Measurements from ENCODE around the gene AMELX.

The AMELX gene

DNA sequence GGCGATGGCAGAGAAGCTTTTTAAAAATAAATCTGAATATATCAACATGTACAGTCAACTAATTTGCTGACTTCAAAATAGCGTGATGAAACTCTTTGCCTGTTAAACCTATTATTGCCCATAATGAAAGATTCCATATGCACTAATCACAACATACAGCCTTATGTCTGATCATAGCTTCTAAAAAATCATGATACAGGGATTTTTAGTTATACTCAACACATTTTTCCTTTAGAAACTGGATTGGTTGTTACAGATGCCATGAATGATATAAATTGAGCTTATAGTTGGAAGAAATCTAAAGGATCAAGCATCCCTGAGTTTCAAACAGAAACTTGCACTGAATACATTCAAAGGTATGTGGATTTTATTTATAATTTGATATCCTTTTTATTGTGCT is at the start of gene AMELX:
Gene AMELX (plus strand): TSS at position 301 of the 400 bp plus-strand sequence. CDS start 1,376 bp downstream, outside the sequence.
- no peak for DNase-seq

DNA sequence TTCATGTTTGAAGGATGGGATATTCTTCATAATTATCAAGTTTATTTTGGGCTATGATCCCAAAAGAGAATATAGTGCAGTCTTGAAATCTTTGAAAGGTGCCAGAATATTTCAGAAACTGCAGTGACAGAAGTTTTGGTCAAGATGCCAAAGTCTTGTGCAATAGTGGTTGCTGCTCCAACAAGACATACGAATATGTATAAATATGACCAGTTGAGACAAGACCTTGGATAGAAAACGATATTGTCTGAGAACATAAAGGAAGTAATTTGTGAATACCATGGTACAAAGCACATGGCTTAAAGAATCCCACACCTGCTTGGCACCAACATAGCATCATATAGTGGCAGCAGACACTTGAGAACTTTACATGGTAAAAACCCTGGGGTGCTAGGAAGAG is 48.6 kb upstream of the AMELX start:
- peak; percentile 4 for DNase-seq

DNA sequence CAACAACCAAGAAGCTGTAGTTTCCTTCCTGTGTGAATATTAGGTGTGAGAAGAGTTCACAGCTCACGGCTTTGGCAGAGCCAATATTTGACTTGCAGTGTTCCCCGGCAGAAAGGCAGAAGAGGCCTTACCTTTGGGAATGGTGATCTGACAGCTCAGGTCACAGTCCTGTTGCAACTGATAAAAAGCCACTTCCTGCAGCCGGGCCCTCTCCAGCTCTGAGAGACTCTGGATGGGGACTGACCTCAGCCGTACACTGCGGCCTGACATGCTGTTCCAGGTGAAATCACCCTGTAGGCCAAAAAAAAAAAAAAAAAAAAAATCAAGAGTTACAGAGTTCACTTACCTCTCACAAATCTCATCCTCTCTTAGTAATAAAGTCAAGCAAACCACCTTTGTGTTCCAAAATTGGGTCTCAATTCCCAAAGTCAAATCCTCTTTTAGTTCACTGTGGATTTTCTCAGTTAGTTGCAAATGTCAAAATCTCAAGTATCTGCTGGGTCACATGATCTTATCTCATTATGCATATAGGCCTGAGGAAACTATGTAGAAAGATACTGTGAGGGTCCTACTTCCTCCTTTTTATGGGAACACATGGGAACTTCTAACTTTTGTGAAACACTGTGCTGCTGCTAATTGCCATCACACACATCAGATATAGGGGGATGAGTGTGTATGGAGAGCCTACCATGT is 38.6 kb upstream of the AMELX start:
- DNase-seq: no peak

DNA sequence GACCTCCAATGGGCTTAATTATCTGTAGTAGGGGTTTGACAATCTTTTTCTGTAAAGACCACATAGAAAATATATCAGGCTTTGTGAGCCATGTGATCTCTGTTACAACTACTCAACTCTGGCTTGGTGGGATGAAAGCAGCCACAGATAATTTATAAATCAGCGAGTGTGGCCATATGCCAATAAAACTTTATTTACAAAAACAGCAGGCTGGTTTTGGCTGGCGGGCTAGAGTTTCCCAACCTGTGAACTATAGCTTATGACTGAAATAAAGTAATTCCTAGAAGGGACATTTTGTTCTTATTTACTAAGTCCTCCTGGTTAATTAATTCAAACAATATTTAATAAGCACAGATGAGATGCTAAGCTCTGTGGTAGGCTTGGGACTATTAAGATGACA is 35.9 kb upstream of the AMELX start:
- no peak for DNase-seq

DNA sequence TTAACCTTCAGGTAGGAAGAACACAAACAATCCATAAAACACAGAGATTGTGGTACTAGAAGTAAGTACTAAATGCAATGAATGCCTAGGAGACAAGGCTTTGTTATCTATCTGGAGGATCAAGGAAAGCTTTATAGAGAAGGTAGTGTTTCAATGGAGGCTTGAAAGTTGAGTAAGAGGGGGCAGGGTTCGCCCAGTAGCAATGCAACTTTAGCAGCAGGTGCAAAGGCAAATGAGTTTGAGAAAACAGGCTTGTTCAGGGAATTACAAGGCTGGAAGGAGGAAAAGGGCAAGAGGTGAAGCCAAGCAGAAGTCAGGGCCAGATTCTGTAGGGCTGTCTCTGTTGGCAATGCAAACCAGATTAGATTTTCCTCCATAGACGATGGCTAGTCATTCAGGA is 35.5 kb upstream of the AMELX start:
- no peak for DNase-seq

DNA sequence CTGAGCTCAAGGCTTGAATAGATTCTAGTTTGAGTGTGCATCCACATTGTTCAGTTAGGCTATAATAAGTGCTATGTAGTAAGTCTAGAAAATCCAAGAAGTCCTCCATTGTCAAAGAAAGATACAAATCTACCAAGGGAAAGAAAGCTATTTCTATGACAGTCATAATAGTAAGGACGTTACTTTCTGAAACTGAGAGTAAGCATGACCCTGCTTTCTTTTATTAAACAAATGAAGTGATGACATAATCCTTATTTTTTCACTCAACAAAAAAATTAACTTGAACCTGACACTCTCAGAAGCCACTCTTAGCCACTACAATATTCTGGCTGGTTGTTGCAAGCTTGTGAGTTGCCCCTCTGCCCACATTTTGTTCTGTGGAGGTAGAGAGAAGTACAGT is 33.8 kb upstream of the AMELX start:
- DNase-seq: no peak

DNA sequence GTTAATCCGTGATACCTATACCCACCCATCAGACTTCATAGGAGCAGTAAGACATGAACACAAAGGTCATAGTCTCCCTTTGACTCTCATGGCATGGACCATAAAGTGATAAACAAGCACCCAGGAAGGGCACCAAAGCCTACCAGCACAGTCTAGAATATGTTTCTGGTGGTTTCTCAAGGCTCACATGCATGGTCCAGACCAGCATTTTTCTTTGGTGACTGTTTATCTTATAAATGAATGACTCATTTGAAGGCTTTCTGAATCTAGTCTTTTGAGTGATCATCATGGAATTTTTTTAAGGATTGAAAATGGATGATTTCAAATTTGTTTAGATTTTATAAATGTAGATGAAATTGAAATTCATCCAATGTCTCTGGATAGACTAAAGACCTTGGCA is 32.0 kb upstream of the AMELX start:
- DNase-seq: peak; percentile 77

DNA sequence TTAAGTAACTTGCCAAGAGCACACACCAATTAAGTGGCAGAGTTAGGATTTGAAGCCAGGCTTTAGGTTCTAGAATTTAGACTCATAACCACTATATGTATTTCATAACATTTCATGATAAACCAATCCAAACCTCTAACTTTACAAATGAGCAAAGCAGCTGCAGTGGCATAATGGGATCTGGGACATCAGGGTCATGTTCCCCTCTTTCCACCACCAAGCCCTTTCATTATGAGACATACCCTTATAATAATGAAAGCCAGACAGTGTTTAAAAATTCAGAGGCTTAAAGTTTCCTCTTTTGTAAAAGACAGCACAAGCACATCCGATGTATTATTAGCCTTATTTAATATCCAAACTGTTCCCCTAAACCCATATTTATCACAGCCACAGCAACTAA is 28.3 kb upstream of the AMELX start:
- no peak for DNase-seq

DNA sequence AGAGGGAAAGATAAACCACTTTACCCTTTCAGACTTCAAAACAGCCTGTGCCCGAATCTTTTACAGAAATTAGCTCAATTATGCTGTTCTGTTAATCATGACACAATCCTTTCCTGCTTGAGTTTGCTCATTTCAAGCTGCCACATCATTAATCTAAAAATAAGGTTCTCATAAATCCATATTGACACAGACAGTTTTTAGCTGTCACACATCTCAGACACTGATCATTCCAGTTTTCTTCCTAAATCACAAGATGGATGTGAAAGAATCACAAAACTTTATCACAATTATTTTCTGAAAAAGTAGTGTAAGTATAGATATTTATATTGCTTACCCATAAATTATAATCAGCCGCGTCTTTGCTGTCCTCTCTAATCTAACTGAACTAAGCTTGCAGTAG is 27.9 kb upstream of the AMELX start:
- no peak for DNase-seq

DNA sequence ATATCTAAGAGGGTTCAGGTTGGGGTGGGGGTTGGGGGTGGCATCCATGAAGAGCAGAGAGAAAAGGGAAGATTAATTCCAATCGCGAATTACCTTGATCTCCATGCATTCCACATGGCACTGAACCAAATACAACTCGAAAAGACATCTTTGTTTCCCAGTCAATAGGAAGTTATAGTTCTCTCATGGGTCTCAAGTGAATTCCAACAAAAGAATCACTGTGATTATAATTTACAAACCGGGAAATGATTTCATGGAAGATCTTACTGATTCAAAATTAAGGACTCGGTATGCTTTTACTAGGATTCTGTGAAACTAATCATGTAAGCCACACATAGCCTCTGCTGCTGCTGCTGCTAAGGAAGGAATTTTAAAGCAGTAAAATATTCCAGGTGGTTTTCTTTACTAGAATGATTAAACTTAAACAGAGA is 26.6 kb upstream of the AMELX start:
- DNase-seq: no peak

DNA sequence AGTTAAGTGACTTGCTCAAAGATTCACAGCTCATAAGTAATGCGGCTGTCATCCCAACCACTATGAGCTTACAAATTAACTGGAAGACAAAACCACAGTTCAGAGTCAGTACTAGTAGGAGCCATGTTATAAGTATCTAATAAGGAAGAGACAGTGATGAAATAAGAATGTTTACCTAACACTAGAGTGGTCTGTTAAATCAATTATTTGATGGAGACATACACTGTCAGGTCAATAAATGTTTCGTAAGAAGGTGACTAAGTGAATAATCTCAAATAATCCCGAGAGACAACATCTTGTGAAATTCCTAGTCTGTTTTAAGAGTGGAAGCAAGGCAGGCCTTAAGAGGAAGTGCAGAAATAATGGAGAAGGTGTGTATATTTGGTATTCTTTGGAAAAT is 25.8 kb upstream of the AMELX start:
- peak; percentile 3 for DNase-seq

DNA sequence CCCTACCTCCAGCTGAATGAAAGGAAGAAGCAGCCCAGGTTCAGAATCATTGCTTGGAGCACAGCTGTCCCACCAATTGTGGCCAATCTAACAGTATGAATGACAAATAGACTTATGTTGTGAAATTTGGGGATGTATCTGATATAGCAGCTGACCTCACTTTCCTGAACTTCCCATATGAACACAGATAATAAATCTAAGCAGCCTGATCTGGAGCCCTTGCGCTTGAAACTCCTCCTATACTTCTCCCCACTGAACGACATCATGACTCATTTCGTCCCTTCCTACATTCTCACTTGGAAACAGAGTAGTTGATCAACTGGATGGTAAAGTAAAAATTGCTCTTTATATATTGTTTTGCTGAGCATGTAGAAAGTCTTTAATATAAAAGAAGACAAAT is 24.2 kb upstream of the AMELX start:
- DNase-seq: no peak

DNA sequence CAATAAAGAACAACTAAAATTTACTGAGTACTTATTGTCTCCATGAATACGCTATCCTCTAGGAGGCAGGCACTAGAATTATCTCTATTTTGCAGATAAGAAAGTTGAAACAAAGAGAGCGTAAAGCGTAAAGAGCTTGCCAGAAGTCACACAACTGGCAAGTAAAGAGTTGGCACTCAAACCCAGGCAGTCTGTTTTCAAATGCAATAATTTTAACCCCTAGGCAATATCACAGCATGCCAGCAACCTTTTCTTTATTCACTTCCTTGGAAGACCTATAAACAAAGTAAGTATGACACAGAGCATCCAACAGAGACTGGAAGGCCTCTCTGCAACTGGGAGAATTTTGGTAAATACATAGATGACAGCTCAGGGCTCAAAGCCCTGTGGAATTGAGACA is 23.2 kb upstream of the AMELX start:
- DNase-seq: no peak

DNA sequence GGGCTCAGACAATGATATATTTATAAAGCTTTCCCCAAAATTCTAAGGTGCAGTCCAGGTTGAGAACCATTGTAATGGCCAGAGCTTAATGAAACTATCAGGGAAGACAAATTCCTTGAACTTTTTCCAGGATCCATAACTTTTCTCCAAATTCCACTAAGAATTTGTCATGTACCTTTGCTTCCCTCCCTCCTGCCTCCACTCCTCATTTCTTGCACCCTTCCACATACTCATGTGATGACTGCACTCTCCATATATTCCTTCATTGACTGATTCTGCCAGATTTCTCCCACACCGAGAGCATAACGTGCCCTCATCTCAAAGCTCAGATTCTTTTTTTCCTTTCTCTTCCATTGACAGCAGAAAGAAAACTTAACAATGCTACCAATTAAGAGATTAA is 20.9 kb upstream of the AMELX start:
- DNase-seq: no peak

DNA sequence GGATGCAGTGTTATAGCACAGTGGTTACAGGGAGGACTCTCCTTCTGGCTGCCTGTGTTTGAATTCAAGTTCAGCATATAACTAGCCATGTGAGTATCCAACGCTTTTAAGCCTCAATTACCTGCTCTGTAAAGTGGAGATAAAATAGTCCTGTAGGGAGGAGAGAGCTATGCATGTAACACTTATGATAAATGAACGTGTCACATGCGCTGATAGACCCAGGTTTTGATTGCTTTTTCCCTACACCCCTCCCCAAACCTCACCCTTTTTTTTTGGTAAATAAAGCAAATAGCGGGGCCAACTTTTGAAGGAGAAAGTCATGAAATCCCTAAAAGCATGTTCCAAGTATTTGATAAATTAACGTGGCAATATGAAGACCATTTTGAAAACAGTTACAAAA is 20.4 kb upstream of the AMELX start:
- no peak for DNase-seq

DNA sequence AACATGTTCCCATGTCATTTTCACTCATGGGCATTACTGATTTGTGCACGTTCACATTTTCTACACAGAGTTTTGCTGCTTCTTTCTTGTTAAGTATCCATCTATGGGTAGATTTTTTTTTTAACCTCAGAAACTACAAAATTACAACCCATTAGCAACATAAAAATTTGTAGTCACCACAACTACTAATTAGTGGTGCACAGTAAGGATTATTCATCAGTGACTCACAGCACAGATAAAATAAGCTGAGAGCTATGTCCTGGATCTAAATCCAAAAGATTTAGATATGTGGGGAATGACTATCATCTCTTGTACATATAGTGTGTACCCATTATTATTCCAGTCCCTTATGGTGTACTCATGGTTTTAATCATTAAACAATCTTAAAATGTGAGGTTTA is 19.7 kb upstream of the AMELX start:
- DNase-seq: peak; percentile 42

DNA sequence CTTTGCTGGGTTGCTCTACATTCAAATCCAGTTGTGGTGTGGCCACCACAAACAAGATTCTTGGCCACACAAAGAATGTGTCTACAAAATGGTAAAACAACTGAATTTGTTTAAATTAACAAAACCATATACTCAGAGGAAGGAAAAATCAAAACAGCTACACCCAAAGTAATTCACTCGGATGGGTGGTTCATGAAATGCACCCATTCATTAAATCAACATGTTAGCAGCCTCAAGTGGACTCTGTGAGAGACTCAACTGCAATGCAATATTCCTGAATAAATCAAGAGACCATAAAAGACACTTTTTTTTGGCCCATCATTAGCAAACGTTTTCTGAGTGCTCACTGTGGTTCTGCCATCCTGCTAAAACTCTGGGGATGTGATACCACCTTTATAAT is 11.2 kb upstream of the AMELX start:
- DNase-seq: no peak

DNA sequence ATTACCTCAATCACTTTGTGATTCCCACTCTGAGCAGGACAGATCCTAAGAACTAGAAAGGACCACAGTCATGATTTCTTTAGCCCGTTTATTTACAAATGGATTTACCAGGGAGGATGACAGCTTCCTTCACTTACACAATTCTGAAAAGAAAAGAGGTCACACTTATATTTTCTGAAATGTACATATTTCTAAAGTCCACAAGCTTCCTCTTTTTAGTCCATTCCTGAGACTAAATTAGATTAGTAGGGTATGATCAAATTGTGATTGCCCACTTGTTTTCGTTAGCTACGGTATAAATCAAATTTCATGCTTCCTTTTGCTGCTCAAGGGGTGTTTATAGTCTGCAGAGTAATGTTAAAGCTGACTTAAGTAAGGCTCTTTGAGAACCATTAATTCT is 7.6 kb upstream of the AMELX start:
- DNase-seq: no peak

DNA sequence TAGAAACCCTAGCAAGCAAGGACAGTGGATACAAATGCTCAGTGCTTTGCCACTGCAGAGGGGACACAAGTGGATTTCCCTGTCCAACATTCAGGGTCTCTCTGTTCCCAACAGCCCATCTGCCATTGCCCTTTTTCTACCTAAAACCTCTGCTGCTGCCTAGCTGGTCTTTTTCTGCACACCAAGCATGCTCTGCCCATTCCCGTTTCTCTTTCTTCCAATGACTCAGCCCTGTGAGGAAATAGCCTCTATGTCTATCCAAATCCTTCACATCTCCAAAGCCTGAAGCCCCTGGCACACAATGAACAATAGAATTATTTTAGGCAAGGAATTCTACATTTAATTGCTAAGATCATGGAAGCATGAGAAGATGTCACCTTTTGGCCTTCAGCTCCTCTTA is 5.7 kb upstream of the AMELX start:
- peak; percentile 6 for DNase-seq

DNA sequence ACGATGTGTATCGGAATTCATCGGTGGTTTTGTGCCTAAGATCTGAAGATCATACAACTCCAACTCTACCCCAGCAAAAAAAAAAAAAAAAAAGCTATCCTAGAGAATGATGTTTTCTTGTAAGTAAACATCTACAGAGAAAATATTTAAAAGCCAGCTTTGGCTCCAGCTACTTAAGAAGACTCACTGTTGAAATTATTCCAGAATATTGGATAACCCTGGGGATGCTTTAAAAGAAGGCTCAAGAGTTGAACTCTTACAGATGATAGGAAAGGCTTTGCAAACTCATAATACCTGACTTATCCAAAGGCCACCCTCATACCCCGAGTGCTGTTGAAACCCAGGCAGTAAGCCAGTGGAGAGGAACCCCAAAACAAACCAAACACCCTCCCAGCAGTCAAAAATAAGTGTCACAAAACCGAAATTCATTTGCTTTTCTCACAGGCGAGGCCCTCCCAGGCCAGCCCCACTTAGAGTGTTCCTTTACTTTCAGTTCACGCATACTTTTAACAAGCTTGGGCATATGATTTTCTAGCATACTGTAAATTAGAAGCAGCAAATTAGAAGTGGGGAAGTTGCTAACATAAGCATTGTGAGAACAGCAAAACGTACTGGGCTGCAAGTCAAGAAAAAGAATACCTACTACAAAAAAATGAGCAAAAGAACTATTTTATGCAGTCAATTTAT is 2.7 kb upstream of the AMELX start:
- DNase-seq: no peak

DNA sequence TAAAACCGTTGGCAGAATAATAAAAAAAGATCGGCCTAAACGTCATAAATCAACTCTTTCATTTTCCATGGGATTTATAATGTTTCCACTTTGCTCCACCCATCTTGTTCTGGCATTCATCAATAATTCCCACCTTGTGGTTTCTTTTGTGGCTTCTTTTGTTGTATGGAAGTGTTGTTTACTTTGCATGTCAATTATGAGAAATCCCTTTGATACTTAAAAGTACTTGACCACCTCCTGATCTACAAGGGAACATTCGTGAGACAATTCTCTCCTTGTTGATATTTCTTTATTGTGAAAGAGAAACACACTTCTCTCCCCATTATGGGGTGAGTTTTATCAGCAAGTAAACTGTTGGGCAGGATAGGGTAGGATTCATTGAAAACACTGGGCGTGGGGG is 2.8 kb downstream of the AMELX start:
- DNase-seq: no peak

DNA sequence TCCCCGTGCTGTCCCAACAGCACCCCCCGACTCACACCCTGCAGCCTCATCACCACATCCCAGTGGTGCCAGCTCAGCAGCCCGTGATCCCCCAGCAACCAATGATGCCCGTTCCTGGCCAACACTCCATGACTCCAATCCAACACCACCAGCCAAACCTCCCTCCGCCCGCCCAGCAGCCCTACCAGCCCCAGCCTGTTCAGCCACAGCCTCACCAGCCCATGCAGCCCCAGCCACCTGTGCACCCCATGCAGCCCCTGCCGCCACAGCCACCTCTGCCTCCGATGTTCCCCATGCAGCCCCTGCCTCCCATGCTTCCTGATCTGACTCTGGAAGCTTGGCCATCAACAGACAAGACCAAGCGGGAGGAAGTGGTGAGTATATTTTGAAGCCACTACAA is 5.4 kb downstream of the AMELX start:
- DNase-seq: no peak

DNA sequence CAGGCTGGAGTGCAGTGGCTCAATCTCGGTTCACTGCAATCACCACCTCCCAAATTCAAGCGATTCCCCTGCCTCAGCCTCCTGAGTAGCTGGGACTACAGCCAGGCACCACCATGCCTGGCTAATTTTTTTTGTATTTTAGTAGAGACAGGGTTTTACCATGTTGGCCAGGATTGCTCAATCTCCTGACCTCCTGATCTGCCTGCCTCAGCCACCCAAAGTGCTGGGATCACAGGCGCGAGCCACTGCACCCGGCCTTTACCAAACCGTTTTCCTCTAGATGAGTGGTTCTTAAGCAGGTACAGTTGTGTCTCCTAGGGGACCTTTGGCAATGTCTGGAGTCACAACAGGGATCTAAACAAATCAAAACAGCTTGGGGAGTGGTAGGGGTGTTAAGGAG is 11.6 kb downstream of the AMELX start:
- DNase-seq: no peak

DNA sequence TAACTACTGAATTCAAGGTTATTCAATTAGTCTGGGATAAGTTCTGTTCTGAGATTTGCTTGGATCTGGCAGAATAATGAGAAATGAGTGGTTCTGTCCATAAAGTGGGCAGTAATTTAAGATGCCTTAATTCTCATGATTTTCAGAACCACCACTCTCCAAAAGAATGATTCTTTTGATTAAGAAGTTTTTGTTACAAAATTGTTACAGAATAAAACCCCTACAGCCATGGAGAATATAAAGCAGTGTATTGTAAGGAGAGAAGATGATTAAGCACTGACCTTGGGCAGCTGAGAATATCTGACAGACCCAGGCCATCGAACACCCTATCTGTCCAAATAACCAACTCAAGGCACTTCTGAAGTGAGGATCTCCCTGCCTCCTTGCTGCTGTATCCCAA is 12.4 kb downstream of the AMELX start:
- no peak for DNase-seq

DNA sequence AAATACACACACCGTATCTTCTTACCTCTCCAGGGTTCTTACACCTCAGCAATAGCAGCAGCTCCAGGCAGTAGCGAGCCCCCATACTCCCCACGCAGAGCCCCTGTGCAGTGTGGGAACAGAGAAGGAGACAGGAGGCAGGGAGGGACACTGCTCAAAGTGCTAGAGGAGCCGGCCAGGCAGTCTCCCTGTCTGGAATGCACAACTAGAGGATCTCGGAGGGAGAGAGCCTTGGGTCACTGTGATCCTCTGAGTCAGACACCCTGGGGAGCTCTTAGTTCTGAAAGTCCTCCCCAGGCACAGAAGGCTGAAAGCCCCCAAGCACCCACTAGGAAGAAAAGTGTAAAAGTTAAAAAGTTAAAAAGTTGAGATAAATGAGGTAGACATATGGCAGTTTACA is 16.0 kb downstream of the AMELX start:
- DNase-seq: no peak

All from HCEC 1CT (cell line).